ENCODE measurements around the gene SLC46A3.
"Not testable (repeated sequence)": the region's sequence is repeated elsewhere in the genome, so short reads cannot be mapped to it uniquely, and the experiment has no call there.

Gene SLC46A3

GRCh38 chr13:28693605-28694491, 24.9 kb downstream of the SLC46A3 start:
- not testable (repeated sequence) for H3K9me3 ChIP-seq (ENCODE audit: control insufficient read depth in 5 of 5, low read length in 5 of 5); H3K27me3 ChIP-seq (ENCODE audit: control insufficient read depth in 5 of 5, insufficient read depth in 4 of 5, low read length in 5 of 5); H3K27ac ChIP-seq (ENCODE audit: low read depth, low read length); H3K4me1 ChIP-seq (ENCODE audit: control insufficient read depth in 5 of 5, insufficient read depth in 5 of 5, low read length in 5 of 5); H3K9ac ChIP-seq (ENCODE audit: low read length in 5 of 5); H3K4me3 ChIP-seq (ENCODE audit: low read depth in 1 of 5, low read length in 5 of 5)
- peaks cover 0 to 13% (median 6%) of the 10 kb centered on the region in 5 donors for H3K36me3 ChIP-seq (ENCODE audit: control insufficient read depth in 5 of 5, insufficient read depth in 5 of 5, low read length in 5 of 5)

DNA sequence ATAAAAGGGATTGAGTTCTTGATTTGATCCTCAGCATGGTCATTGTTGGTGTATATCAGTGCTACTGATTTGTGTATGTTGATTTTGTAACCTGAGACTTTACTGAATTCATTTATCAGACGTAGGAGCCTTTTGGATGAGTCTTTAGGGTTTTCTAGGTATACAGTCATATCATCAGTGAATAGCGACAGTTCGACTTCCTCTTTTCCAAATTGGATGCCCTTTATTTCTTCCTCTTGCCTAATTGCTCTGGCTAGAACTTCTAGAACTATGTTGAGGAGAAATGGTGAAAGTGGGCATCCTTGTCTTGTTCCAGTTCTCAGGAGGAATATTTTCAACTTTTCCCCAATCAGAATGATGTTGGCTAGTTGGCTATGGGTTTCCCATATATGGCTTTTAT, 32.9 kb downstream of the SLC46A3 start:
- Histone ChIP-seq H3K4me3 (ENCODE audit: low read depth in 1 of 5, low read length in 5 of 5) (no peak overlapping the region), H3K4me1 (ENCODE audit: control insufficient read depth in 5 of 5, insufficient read depth in 5 of 5, low read length in 5 of 5) (no peaks in the 10 kb centered on the region), H3K27ac (ENCODE audit: low read depth, low read length) (no peak overlapping the region), H3K36me3 (ENCODE audit: control insufficient read depth in 5 of 5, insufficient read depth in 5 of 5, low read length in 5 of 5) (no peaks in the 10 kb centered on the region), H3K27me3 (ENCODE audit: control insufficient read depth in 5 of 5, insufficient read depth in 4 of 5, low read length in 5 of 5) (no peaks in the 10 kb centered on the region), H3K9ac (ENCODE audit: low read length in 5 of 5) (no peak overlapping the region), H3K9me3 (ENCODE audit: control insufficient read depth in 5 of 5, low read length in 5 of 5) (peaks cover 0 to 4% (median 0%) of the 10 kb centered on the region in 5 donors)

GRCh38 chr13:28685114-28685513, 33.7 kb downstream of the SLC46A3 start:
- Histone ChIP-seq H3K4me1 (ENCODE audit: control insufficient read depth in 5 of 5, insufficient read depth in 5 of 5, low read length in 5 of 5) (no peaks in the 10 kb centered on the region), H3K27me3 (ENCODE audit: control insufficient read depth in 5 of 5, insufficient read depth in 4 of 5, low read length in 5 of 5) (no peaks in the 10 kb centered on the region), H3K9ac (ENCODE audit: low read length in 5 of 5) (no peak overlapping the region), H3K4me3 (ENCODE audit: low read depth in 1 of 5, low read length in 5 of 5) (no peak overlapping the region), H3K36me3 (ENCODE audit: control insufficient read depth in 5 of 5, insufficient read depth in 5 of 5, low read length in 5 of 5) (peaks cover 0 to 6% (median 2%) of the 10 kb centered on the region in 5 donors), H3K27ac (ENCODE audit: low read depth, low read length) (no peak overlapping the region), H3K9me3 (ENCODE audit: control insufficient read depth in 5 of 5, low read length in 5 of 5) (peaks cover 0 to 4% (median 0%) of the 10 kb centered on the region in 5 donors)

DNA sequence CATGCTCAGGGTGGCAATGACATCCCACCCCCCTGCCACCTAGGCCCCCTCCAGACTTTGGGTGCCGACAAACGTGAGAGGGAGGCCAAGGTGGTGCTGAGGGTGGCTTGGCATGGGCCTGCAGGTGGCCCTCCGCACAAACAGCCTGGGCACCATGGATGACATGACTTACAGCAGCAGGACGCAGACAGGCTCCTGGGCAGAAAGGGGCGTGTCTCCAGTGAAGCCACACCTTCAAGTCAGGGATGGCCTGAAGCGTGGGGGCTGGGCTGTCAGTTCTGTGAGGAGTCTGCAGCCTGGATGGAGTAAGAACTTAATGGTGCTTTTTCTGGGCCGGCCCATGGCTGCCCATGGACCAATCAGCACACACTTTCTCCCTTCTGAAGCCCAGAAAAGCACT, 34.5 kb downstream of the SLC46A3 start:
- Histone ChIP-seq H3K27ac (ENCODE audit: low read depth, low read length) (no peak overlapping the region), H3K9ac (ENCODE audit: low read length in 5 of 5) (no peak overlapping the region), H3K27me3 (ENCODE audit: control insufficient read depth in 5 of 5, insufficient read depth in 4 of 5, low read length in 5 of 5) (no peaks in the 10 kb centered on the region), H3K4me3 (ENCODE audit: low read depth in 1 of 5, low read length in 5 of 5) (no peak overlapping the region), H3K36me3 (ENCODE audit: control insufficient read depth in 5 of 5, insufficient read depth in 5 of 5, low read length in 5 of 5) (peaks cover 0 to 9% (median 9%) of the 10 kb centered on the region in 5 donors), H3K4me1 (ENCODE audit: control insufficient read depth in 5 of 5, insufficient read depth in 5 of 5, low read length in 5 of 5) (no peaks in the 10 kb centered on the region), H3K9me3 (ENCODE audit: control insufficient read depth in 5 of 5, low read length in 5 of 5) (peaks cover 0 to 4% (median 0%) of the 10 kb centered on the region in 5 donors)

DNA sequence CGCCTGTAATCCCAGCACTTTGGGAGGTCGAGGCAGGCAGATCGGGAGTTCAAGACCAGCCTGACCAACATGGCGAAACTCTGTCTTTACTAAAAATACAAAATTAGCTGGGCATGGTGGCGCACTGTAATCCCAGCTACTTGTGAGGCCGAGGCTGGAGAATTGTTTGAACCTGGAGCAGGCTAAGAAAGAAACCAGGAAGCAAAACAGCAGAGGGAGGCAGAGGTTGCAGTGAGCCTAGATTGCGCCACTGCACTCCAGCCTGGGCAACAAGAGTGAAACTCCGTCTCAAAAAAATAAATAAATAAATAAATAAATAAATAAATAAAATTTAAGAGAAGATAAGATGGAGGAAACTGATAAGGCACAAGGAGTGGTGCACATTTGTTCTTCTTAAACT, 35.6 kb downstream of the SLC46A3 start:
- not testable (repeated sequence) for H3K27ac ChIP-seq (ENCODE audit: low read depth, low read length); H3K4me3 ChIP-seq (ENCODE audit: low read depth in 1 of 5, low read length in 5 of 5); H3K4me1 ChIP-seq (ENCODE audit: control insufficient read depth in 5 of 5, insufficient read depth in 5 of 5, low read length in 5 of 5); H3K9me3 ChIP-seq (ENCODE audit: control insufficient read depth in 5 of 5, low read length in 5 of 5); H3K9ac ChIP-seq (ENCODE audit: low read length in 5 of 5); H3K27me3 ChIP-seq (ENCODE audit: control insufficient read depth in 5 of 5, insufficient read depth in 4 of 5, low read length in 5 of 5)
- peaks cover 9 to 18% (median 15%) of the 10 kb centered on the region in 5 donors for H3K36me3 ChIP-seq (ENCODE audit: control insufficient read depth in 5 of 5, insufficient read depth in 5 of 5, low read length in 5 of 5)

GRCh38 chr13:28680541-28680940, 38.2 kb downstream of the SLC46A3 start:
- no peaks in the 10 kb centered on the region for H3K4me1 ChIP-seq (ENCODE audit: control insufficient read depth in 5 of 5, insufficient read depth in 5 of 5, low read length in 5 of 5)
- H3K4me3 ChIP-seq (ENCODE audit: low read depth in 1 of 5, low read length in 5 of 5) = no peak overlapping the region
- H3K9me3 ChIP-seq (ENCODE audit: control insufficient read depth in 5 of 5, low read length in 5 of 5) = no peaks in the 10 kb centered on the region
- H3K9ac ChIP-seq (ENCODE audit: low read length in 5 of 5) = no peak overlapping the region
- no peak overlapping the region for H3K27ac ChIP-seq (ENCODE audit: low read depth, low read length)
- H3K27me3 ChIP-seq (ENCODE audit: control insufficient read depth in 5 of 5, insufficient read depth in 4 of 5, low read length in 5 of 5) = no peaks in the 10 kb centered on the region
- peaks cover 25 to 40% (median 35%) of the 10 kb centered on the region in 5 donors for H3K36me3 ChIP-seq (ENCODE audit: control insufficient read depth in 5 of 5, insufficient read depth in 5 of 5, low read length in 5 of 5)

DNA sequence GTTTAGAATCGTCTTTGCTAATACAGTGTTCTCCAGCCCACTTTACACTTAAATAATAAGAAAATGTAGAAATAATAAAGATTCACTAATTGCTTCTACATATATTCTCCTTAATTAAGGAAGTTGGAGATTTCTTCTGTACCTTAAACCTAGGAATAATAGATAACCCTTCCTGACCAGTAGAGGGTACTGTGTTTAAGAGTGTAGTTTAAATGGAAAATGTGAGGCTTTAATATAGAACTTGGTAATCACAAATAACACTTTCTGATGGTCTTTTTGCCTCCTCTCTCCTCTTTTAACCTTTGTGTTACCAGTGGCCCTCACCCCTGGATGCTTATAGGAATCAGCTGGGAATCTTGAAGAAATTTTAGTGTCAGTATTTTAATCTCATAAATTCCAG, 39.1 kb downstream of the SLC46A3 start:
- H3K36me3 ChIP-seq (ENCODE audit: control insufficient read depth in 5 of 5, insufficient read depth in 5 of 5, low read length in 5 of 5) = peaks cover 25 to 49% (median 44%) of the 10 kb centered on the region in 5 donors
- H3K4me1 ChIP-seq (ENCODE audit: control insufficient read depth in 5 of 5, insufficient read depth in 5 of 5, low read length in 5 of 5) = no peaks in the 10 kb centered on the region
- no peaks in the 10 kb centered on the region for H3K9me3 ChIP-seq (ENCODE audit: control insufficient read depth in 5 of 5, low read length in 5 of 5)
- H3K4me3 ChIP-seq (ENCODE audit: low read depth in 1 of 5, low read length in 5 of 5) = no peak overlapping the region
- H3K9ac ChIP-seq (ENCODE audit: low read length in 5 of 5) = no peak overlapping the region
- no peak overlapping the region for H3K27ac ChIP-seq (ENCODE audit: low read depth, low read length)
- H3K27me3 ChIP-seq (ENCODE audit: control insufficient read depth in 5 of 5, insufficient read depth in 4 of 5, low read length in 5 of 5) = no peaks in the 10 kb centered on the region

- no peaks in the 10 kb centered on the region for H3K4me1 ChIP-seq (ENCODE audit: control insufficient read depth in 5 of 5, insufficient read depth in 5 of 5, low read length in 5 of 5)
- no peaks in the 10 kb centered on the region for H3K9me3 ChIP-seq (ENCODE audit: control insufficient read depth in 5 of 5, low read length in 5 of 5)
- H3K36me3 ChIP-seq (ENCODE audit: control insufficient read depth in 5 of 5, insufficient read depth in 5 of 5, low read length in 5 of 5) = peaks cover 31 to 57% (median 52%) of the 10 kb centered on the region in 5 donors
- no peak overlapping the region for H3K4me3 ChIP-seq (ENCODE audit: low read depth in 1 of 5, low read length in 5 of 5)
- H3K9ac ChIP-seq (ENCODE audit: low read length in 5 of 5) = no peak overlapping the region
- no peak overlapping the region for H3K27ac ChIP-seq (ENCODE audit: low read depth, low read length)
- no peaks in the 10 kb centered on the region for H3K27me3 ChIP-seq (ENCODE audit: control insufficient read depth in 5 of 5, insufficient read depth in 4 of 5, low read length in 5 of 5)
Measured at GRCh38 chr13:28678809-28679208, 40.0 kb downstream of the SLC46A3 start.

DNA sequence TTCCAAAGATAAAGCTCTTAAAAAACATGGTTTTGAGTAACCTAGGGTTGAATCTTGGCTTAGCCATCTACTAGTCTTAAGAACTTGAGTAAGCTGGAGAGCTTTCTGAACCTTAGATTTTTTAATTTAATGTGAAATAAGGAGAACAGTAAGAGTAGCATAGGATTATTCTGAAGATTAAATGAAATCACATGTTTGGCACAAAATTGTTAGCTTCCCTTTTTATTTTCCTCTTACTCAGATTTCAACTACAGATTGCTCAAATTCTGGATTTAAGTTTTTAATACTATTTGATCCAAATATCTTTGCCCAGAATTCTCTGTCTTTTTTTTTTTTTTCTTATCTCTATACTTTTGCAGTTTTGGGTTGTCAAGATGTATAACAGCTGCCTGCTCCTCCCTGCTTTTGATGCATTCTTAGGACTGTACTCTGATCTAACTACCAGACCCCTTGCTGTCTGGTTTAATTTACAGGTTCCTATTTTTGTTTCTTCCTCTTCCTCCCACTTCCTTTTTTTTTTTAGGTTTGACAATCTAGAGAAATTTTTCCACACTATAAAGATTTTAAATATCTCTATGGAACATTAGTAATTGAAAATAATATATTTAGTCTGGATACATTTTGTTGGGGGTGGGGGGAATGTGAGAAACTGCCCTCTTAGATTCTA, 47.5 kb downstream of the SLC46A3 start:
- Histone ChIP-seq H3K9ac (ENCODE audit: low read length in 5 of 5) (no peak overlapping the region), H3K4me3 (ENCODE audit: low read depth in 1 of 5, low read length in 5 of 5) (no peak overlapping the region), H3K4me1 (ENCODE audit: control insufficient read depth in 5 of 5, insufficient read depth in 5 of 5, low read length in 5 of 5) (peaks cover 0 to 8% (median 4%) of the 10 kb centered on the region in 5 donors), H3K36me3 (ENCODE audit: control insufficient read depth in 5 of 5, insufficient read depth in 5 of 5, low read length in 5 of 5) (peaks cover 56 to 93% (median 88%) of the 10 kb centered on the region in 5 donors), H3K9me3 (ENCODE audit: control insufficient read depth in 5 of 5, low read length in 5 of 5) (no peaks in the 10 kb centered on the region), H3K27me3 (ENCODE audit: control insufficient read depth in 5 of 5, insufficient read depth in 4 of 5, low read length in 5 of 5) (no peaks in the 10 kb centered on the region), H3K27ac (ENCODE audit: low read depth, low read length) (no peak overlapping the region)

DNA sequence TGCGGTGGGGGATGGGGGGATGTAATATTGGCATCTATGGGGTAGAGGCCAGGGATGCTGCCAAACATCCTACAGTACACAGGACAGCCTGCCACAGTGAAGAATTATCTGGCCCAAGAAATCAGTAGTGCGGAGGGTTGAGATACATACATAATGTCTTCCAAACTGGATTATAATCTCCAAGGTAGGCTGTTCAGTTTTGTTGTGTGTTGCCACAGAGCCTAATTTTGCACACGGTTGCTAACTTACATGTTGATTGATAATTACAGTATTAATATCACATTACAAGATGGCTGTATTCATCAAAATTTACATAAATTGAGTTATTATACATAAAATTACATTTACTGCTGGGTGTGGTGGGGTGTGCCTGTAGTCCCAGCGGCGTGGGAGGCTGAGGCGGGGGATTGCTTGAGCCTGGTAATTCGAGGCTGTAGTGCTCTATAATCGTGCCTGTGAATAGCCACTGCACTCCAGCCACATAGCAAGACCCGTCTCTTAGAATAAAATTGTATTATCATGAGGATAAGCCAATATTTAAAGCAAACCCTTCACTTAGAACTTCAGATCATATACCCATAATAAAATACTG, 51.8 kb downstream of the SLC46A3 start:
- no peak overlapping the region for H3K4me3 ChIP-seq (ENCODE audit: low read depth in 1 of 5, low read length in 5 of 5)
- H3K27me3 ChIP-seq (ENCODE audit: control insufficient read depth in 5 of 5, insufficient read depth in 4 of 5, low read length in 5 of 5) = no peaks in the 10 kb centered on the region
- peaks cover 0 to 8% (median 4%) of the 10 kb centered on the region in 5 donors for H3K4me1 ChIP-seq (ENCODE audit: control insufficient read depth in 5 of 5, insufficient read depth in 5 of 5, low read length in 5 of 5)
- no peak overlapping the region for H3K27ac ChIP-seq (ENCODE audit: low read depth, low read length)
- H3K9me3 ChIP-seq (ENCODE audit: control insufficient read depth in 5 of 5, low read length in 5 of 5) = no peaks in the 10 kb centered on the region
- H3K36me3 ChIP-seq (ENCODE audit: control insufficient read depth in 5 of 5, insufficient read depth in 5 of 5, low read length in 5 of 5) = peaks cover 77 to 92% (median 85%) of the 10 kb centered on the region in 5 donors
- H3K9ac ChIP-seq (ENCODE audit: low read length in 5 of 5) = no peak overlapping the region
